Spleen (tissue), 7 donors: ENCODE measurements around the gene RTN4R.

Source experiments
- POLR2A ChIP-seq, 3 donors: fragments of 450-650 bp; IDR thresholded peaks; one replicate each; pipeline ENCODE4 v1.5.1; 2017; ENCODE audit warnings: antibody characterized with exemption in 3 of 3, mild to moderate bottlenecking in 1 of 3
- POLR2AphosphoS5 ChIP-seq, 3 donors: sonication (generic); formaldehyde crosslinking; IDR thresholded peaks; one replicate each; pipeline ENCODE4 v1.5.1; 2017; ENCODE audit warnings: antibody characterized with exemption in 3 of 3
- TF ChIP-seq, protein P1 (sequence below), 11 experiments: fragments of 200-600 bp in 7 of 11; fragments of 450-650 bp in 4 of 11; sonication (generic) in 4 of 11; IDR thresholded peaks in 8 of 11; conservative IDR thresholded peaks in 3 of 11; 1 replicate in 7 of 11; 2 replicates in 4 of 11; pipeline versions ENCODE4 v1.4.0 to v1.8.0; 2016 to 2021; ENCODE audit warnings: antibody characterized with exemption in 11 of 11, inconsistent platforms in 4 of 11, mild to moderate bottlenecking in 1 of 11
- donor health status: DM: no; HTN: no; CAD: no; lungs with moderate emphysema.
- donor health status: DM: no; HTN: no; CAD: no.
- donor health status: DM: no; HTN: no; CAD: no.

DNA sequence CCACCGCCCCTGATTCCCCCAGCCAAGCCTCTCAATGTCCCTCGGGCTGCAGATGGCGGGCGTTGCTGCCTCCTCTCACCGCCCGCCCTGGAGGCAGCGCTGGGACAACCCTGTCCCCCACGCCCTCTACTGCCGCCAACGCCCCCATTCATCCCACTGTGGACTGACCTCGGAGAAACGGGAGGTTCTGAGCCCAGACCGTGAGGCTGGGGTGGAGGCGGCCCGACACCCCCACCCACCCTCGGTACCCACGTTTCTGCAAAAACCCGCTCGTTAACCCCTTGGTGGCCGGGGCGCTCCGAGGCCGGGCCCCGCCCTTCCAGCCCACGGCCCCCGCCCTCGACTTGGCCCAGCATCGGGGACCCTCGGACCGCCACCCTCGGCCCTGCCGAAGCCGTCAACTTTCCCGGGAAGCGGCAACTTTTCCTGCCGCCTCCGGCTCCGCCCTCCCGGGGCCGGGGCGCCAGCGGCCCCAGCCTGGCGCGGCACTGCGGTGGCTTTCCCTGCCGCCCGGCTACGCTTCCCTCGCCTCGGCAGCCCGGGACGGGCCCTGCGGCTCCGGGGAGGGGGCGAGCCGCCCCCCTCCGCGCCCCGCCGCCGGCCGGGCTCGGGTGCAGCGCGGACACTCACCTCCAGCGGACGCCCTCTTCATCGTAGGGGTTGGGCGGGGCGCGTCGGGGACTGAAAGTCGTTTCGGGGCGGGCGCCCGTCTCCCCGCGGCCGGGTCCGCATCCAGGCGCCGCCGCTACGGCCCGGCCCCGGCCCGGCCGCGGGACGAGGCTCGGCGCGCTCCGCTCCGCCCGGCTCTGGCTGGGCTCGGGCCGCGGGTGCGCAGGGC, 458 bp downstream of the RTN4R start:
- TF ChIP-seq, protein P1, sequence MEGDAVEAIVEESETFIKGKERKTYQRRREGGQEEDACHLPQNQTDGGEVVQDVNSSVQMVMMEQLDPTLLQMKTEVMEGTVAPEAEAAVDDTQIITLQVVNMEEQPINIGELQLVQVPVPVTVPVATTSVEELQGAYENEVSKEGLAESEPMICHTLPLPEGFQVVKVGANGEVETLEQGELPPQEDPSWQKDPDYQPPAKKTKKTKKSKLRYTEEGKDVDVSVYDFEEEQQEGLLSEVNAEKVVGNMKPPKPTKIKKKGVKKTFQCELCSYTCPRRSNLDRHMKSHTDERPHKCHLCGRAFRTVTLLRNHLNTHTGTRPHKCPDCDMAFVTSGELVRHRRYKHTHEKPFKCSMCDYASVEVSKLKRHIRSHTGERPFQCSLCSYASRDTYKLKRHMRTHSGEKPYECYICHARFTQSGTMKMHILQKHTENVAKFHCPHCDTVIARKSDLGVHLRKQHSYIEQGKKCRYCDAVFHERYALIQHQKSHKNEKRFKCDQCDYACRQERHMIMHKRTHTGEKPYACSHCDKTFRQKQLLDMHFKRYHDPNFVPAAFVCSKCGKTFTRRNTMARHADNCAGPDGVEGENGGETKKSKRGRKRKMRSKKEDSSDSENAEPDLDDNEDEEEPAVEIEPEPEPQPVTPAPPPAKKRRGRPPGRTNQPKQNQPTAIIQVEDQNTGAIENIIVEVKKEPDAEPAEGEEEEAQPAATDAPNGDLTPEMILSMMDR (IDR thresholded peaks at IDR 0.05 in 8 of 11, conservative IDR thresholded peaks at IDR 0.05 in 3 of 11), result no peak
- no peak for TF ChIP-seq POLR2AphosphoS5 (IDR thresholded peaks at IDR 0.05)
- no peak for TF ChIP-seq POLR2A (IDR thresholded peaks at IDR 0.05)
